GM13977 (cell line): ENCODE data around the gene SMIM14.

ENCODE experiments used
- DNase-seq: peaks from one replicate; pipeline ENCODE4 v3.0.0; 2012; ENCODE audit warnings: low spot score
- CTCF ChIP-seq: IDR thresholded peaks from 2 replicates; pipeline ENCODE4 v1.5.1; 2012; ENCODE audit warnings: mild to moderate bottlenecking, control low read depth; ENCODE audit not compliant: insufficient read depth; ENCODE audit errors: extremely low read depth, missing control alignments
- in situ Hi-C: fragments of 300-500 bp; cut with MboI; formaldehyde crosslinking; loops from one replicate; pipeline ENCODE4 v1.12.0; 2022; ENCODE audit warnings: low sequenced_read_pairs, low pct_unique_long_range_greater_than_20kb, mixed read lengths, inconsistent platforms; ENCODE audit not compliant: unreplicated experiment

SMIM14 gene

GRCh38 chr4:39527296-39528060 lies 111.2 kb downstream of the SMIM14 start, which contains the start of gene UGDH:
Gene UGDH, minus strand, starts transcription at chr4:39527439. Its CDS starts 5,927 bp downstream, at chr4:39521512.
- no peak for TF ChIP-seq CTCF
- in situ Hi-C loops, result no loop called here
- DNase-seq, result peak; percentile 98

DNA sequence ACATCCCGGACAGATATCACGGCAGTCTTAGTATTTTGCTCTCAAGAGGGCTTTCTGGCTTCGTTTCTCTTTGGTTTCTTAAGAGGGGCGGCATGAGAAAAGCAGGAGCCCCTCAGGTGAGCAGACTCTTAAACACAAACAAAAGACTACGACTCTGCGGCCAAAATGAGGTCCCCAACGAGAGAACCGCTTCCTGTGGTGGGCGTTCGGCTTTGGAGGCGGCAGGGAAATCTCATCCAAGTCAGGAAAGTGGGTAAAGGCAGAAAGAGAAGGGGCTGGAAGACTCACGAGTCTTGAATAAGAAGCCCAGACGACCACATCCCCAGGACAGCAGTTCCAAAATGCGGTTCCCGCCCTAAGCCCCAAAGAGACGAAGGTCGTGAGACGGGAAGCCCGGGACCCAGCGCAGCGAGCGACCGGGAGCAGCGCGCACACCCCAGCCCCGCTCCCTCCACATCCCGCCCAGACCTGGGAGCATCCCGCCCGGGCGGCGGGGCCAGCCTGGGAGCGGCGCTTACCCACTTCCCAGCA lies 111.8 kb downstream of the SMIM14 start:
- DNase-seq, result peak; percentile 50
- in situ Hi-C loops, result no loop called here
- TF ChIP-seq CTCF, result no peak

DNA sequence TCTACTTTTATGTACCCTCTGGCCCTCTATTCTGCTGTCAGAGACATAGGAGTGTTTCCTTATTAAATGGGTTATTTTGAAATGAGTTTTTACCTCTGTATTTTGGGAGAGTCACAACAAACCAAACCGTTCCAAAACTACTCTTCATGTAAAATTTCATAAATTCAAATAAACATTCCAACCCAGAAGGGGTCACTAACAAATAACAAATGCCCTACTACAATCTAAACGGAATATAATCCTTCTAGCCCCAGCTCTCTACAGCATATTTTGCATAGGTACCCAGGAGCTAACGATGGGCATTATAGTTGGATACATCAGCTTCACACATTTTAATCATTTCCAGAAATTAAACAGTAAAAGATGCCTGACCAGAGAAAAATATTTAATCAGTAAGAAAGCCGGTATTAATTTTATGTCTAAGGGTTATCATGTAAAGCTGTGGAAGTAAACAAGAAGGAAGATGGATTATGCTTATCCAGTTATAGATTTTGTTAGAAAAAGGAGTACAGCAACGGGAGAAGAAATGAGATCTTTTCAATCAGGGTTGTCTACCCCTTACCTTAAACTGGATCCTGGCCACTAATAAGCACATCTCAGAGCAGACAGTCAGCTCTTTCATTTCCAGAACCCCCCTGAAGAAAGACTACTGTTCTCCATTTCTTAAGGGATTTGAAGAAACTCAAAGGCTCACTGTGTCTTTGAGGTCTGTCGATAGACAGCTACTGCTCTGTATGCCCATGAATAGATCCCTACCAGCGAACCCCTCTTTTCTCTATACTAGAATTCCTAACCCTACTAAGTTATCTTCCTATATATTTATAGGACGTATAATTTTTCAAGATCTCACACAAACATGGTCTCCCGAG lies 112.6 kb downstream of the SMIM14 start:
- peak; percentile 22 for DNase-seq
- in situ Hi-C loops, result no loop called here
- TF ChIP-seq CTCF, result no peak

- in situ Hi-C loops, result no loop called here
- TF ChIP-seq CTCF, result no peak
- no peak for DNase-seq
These were observed 114.3 kb downstream of the SMIM14 start for GRCh38 chr4:39524161-39524957.

DNA sequence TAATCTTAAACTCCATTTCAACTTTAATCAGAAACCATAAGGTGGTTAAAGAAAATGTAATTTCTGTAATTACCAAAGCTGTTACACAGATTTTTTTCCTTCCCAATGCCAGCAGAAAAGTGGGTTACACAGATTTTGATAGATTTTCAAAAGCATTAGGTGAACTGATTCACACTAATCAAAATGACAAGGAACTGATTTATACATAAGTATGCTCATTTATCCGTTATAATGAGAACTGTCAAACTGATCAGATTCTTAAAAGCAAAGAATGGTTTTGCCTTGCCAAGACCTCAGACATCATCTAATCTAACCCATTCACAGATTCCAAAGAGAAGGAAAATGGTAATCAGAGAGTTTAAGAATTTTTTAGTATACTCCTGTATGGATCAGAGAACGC lies 116.6 kb downstream of the SMIM14 start:
- in situ Hi-C loops, result no loop called here
- DNase-seq, result no peak
- no peak for TF ChIP-seq CTCF
